Measurements from ENCODE around the gene SNX33. TPM values are rescaled to one million over a fixed set of nuclear protein-coding genes. Genes with fewer than 3 reads are reported as not detected.

The SNX33 gene
- total RNA-seq, 1 donor from 2014 or later = 0.22 TPM

GRCh38 chr15:75646944-75647364, 758 bp upstream of the SNX33 start:
- H3K4me1 Mint-ChIP-seq = peaks cover 12% of the 10 kb centered on the region
- H3K4me3 Mint-ChIP-seq = peak overlapping the region; percentile 85
- peak overlapping the region; percentile 16 for H3K27ac Mint-ChIP-seq
- H3K36me3 Mint-ChIP-seq (ENCODE audit: low read depth) = no peaks in the 10 kb centered on the region
- intact Hi-C loops (cut with micrococcal nuclease) = loop anchor here (10.0 kb wide), 1 partner anchor 1102 kb away; the partner anchor contains the start of gene ARID3B
- ATAC-seq (ENCODE audit: low read depth) (peak; percentile 34), DNase-seq (no peak)
- no peak for TF ChIP-seq CTCF (IDR thresholded peaks at IDR 0.05)
- CTCF ChIA-PET = interaction anchor here (0.7 to 2.1 kb wide), 4 partner anchors 21 to 278 kb away, joined by 3 to 9 read pairs (median 3); partner anchors contain the start of genes MAN2C1 and SNUPN
- peaks cover 18% of the 10 kb centered on the region for H3K27me3 Mint-ChIP-seq
- POLR2A ChIA-PET = interaction anchor here (0.7 to 2.8 kb wide), 5 partner anchors 21 to 279 kb away, joined by 3 to 24 read pairs (median 7); partner anchors contain the start of genes MAN2C1, PTPN9, SIN3A and SNUPN
- H3K9me3 Mint-ChIP-seq = no peaks in the 10 kb centered on the region

- peaks cover 8% of the 10 kb centered on the region for H3K4me1 Mint-ChIP-seq
- no peaks in the 10 kb centered on the region for H3K36me3 Mint-ChIP-seq (ENCODE audit: low read depth)
- H3K27ac Mint-ChIP-seq = no peak overlapping the region
- H3K9me3 Mint-ChIP-seq = no peaks in the 10 kb centered on the region
- H3K4me3 Mint-ChIP-seq = peak overlapping the region; percentile 85
- ChIA-PET POLR2A (interaction anchor here (0.7 to 2.8 kb wide), 4 partner anchors 22 to 281 kb away, joined by 4 to 24 read pairs (median 10); partner anchors contain the start of genes MAN2C1, SIN3A and SNUPN), CTCF (interaction anchor here (0.5 to 2.1 kb wide), 3 partner anchors 23 to 280 kb away, joined by 3 to 9 read pairs (median 3); partner anchors contain the start of genes MAN2C1 and SNUPN)
- DNase-seq = no peak
- peak; percentile 12 for ATAC-seq (ENCODE audit: low read depth)
- peaks cover 18% of the 10 kb centered on the region for H3K27me3 Mint-ChIP-seq
- TF ChIP-seq CTCF (IDR thresholded peaks at IDR 0.05) = no peak
- intact Hi-C loops (cut with micrococcal nuclease) = loop anchor here (10.0 kb wide), 1 partner anchor 1104 kb away; the partner anchor contains the start of gene ARID3B
Measured at GRCh38 chr15:75648156-75649000, 666 bp downstream of the SNX33 start.

- H3K36me3 Mint-ChIP-seq (ENCODE audit: low read depth) = no peaks in the 10 kb centered on the region
- no peaks in the 10 kb centered on the region for H3K9me3 Mint-ChIP-seq
- H3K4me1 Mint-ChIP-seq = peaks cover 8% of the 10 kb centered on the region
- POLR2A ChIA-PET = no interaction called here
- H3K4me3 Mint-ChIP-seq = no peak overlapping the region
- ATAC-seq (ENCODE audit: low read depth) = no peak
- intact Hi-C loops (cut with micrococcal nuclease) = loop anchor here (10.0 kb wide), 1 partner anchor 1104 kb away; the partner anchor contains the start of gene ARID3B
- H3K27me3 Mint-ChIP-seq = peaks cover 18% of the 10 kb centered on the region
- CTCF ChIA-PET = interaction anchor here (0.5 kb wide), 1 partner anchor 24 kb away, joined by 3 read pairs; the partner anchor contains the start of gene SNUPN
- H3K27ac Mint-ChIP-seq = no peak overlapping the region
- no peak for TF ChIP-seq CTCF (IDR thresholded peaks at IDR 0.05)
- DNase-seq = no peak
Measured at GRCh38 chr15:75649045-75649761, 1.5 kb downstream of the SNX33 start.

GRCh38 chr15:75649848-75650247, 2.1 kb downstream of the SNX33 start:
- intact Hi-C loops (cut with micrococcal nuclease) = loop anchor here (10.0 kb wide), 1 partner anchor 1105 kb away; the partner anchor contains the start of gene ARID3B
- H3K4me1 Mint-ChIP-seq = peaks cover 8% of the 10 kb centered on the region
- H3K9me3 Mint-ChIP-seq = no peaks in the 10 kb centered on the region
- DNase-seq (no peak), ATAC-seq (ENCODE audit: low read depth) (no peak)
- TF ChIP-seq CTCF (IDR thresholded peaks at IDR 0.05) = no peak
- no peak overlapping the region for H3K27ac Mint-ChIP-seq
- H3K4me3 Mint-ChIP-seq = peak overlapping the region; percentile 29
- ChIA-PET POLR2A (no interaction called here), CTCF (no interaction called here)
- H3K36me3 Mint-ChIP-seq (ENCODE audit: low read depth) = no peaks in the 10 kb centered on the region
- peaks cover 18% of the 10 kb centered on the region for H3K27me3 Mint-ChIP-seq
